Ammon's horn (tissue), 1 donor: ENCODE data around the gene PRR20G.
"Not testable (repeated sequence)": the region's sequence is repeated elsewhere in the genome, so short reads cannot be mapped to it uniquely, and the experiment has no call there.

ENCODE experiments used
- DNase-seq: peaks from one replicate; pipeline ENCODE4 v3.0.0-alpha.2; 2016; ENCODE audit warnings: low spot score

PRR20G gene

DNA sequence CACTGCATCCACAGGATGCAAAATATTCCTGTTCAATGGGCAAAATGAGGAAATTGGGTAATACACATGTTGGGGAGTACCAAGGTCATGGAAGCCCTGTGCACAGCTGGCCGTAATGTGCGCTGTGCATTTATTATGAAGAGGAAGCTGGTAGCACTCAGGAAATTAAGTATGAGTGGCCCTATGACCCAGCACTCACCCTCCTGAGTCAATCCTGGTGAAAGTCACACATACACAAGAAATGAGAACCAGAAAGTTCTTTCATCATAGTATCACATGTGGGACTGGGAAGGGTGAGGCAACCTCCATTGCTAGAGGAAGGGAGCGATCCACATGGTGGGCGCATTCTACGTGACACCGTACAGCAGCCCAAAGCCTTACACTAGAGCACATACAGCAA, 11.4 kb upstream of the PRR20G start:
- peak; percentile 21 for DNase-seq

- DNase-seq = no peak
Observed at GRCh38 chr3:127296959-127297358, 9.1 kb upstream of the PRR20G start.

- DNase-seq = no peak
Observed at GRCh38 chr3:127296166-127296565, 8.3 kb upstream of the PRR20G start.

DNA sequence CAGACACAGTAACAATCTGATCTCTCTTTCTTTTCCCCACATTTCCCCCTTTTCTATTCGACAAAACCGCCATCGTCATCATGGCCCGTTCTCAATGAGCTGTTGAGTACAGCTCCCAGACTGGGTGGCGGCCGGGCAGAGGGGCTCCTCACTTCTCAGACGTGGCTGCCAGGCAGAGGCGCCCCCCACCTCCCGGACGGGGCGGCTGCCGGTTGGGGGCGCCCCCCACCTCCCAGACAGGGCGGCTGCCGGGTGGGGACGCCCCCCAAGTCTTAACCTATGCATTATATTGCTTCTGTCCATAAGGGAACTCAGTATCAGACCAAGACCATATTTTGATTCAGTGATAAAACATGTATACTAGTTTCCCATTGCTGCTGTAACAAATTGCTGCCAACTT, 5.8 kb upstream of the PRR20G start:
- DNase-seq = not testable (repeated sequence)

- DNase-seq = no peak
Observed at GRCh38 chr3:127291611-127292010, 3.8 kb upstream of the PRR20G start.

DNA sequence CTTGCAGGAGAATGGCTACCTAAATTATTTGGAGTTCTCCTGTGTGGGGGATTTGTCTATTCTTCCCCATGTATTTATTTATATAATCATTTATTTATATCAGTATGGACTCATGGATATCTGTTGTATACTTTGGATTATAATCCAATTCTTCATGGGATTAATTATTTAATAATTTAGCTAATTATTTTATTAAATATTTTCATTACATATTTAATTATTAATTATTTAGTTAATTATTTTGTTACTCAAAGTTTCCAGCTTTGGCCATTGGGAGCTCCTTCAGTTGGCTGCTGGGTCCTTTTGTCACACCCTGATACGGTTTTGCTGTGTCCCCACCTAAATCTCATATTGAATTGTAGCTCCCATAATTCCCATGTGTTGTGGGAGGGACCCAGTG, 3.3 kb upstream of the PRR20G start:
- no peak for DNase-seq

DNA sequence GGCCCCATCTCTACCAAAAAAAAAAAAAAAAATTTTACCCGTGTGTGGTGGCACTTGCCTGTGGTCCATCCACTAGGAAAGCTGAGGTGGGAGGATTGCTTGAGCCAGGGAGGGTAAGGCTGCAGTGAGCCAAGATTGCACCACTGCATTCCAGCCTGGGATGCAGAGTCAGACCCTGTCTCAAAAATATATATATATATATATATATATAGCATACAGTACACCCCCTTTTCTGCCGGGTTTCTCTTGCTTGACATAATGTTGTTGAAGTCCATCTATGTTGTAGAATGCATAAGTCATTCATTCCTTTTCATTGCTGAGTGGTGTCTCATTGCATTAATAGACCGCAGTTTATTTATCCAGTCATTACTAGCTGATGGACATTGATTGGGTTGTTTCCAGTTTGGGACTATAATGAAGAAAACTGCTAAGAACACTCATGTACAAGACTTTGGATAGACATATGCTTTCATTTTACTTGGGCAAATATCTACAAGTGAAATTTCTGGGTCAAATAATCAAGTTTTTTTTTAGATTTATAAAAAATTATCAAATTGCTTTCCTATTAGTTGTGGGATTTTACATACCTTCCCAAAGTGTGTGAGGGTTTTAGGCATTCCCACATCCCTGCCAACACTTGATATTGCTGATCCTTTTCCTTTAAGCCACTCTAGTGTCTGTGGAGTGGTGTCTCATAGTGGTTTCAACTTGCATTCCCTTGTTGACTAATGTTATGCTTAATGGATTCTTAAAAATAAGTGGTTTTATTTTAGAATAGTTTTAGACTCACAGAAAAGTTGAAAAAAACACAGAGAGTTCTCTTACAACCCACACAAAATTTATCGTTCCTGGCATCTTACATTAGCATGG, 2.1 kb upstream of the PRR20G start:
- no peak for DNase-seq

GRCh38 chr3:127288921-127289705, 1.3 kb upstream of the PRR20G start:
- DNase-seq = no peak

DNA sequence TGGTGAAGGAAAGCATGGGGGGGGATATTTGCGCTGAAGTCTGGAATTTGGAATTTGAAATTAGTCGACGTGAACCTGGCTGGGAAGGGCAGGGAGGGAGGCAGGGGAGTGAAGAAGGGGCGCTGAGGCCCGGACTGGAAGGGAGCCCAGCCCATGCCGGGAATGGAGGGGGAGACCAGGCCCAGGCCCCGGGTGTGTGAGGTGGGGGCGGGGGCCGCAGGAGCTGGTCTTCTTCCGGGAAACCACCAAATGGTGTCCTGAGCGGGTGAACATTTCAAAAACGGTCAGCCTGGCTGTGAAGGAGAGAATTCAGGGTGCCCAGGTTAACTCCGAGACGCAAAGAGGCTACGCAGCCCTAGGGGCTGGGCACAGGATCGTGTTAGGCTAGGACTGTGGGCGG, 497 bp upstream of the PRR20G start:
- no peak for DNase-seq

- DNase-seq = no peak
Observed at GRCh38 chr3:127286571-127287140, 1.2 kb downstream of the PRR20G start.

- no peak for DNase-seq
Observed at GRCh38 chr3:127284258-127284657, 3.6 kb downstream of the PRR20G start.

- no peak for DNase-seq
Observed at GRCh38 chr3:127277561-127277960, 10.3 kb downstream of the PRR20G start.

DNA sequence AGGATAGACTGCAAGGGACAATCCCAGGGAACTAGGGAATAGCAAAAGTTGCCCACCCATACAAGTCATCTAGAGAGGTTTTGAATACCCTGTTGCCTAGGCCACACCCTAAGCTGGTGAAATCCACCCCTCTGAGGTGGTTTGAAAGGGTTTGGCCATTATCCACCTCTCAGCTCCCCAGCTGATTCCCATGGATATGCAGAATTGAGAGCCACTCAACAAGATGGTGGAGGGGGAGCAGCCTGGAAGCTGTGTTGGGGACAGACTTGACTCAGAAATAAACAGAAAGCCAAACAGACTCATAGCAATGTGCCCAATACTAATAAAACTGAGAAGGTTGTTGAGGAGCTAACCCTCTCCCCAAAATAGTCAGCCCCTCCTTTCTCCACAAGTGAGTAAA, 10.9 kb downstream of the PRR20G start:
- no peak for DNase-seq

DNA sequence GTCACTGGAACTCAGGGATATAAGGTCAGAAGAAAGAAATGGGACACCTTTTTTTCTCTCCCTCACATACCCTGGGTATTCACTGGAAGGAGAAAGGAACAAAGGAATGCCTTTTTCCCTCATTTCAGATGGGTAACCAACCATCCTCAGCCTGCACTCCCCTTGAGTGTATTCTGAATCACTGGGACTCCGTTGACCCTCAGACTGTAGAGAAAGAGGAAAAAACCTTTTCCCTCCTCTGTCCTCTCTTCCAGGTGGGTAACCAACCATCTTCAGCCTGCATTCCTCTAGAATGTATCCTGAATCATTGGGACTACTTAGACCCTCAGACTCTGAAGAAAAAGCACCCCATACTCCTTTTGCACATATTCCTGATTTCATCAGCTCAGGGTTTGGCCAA, 11.4 kb downstream of the PRR20G start:
- DNase-seq = no peak

DNA sequence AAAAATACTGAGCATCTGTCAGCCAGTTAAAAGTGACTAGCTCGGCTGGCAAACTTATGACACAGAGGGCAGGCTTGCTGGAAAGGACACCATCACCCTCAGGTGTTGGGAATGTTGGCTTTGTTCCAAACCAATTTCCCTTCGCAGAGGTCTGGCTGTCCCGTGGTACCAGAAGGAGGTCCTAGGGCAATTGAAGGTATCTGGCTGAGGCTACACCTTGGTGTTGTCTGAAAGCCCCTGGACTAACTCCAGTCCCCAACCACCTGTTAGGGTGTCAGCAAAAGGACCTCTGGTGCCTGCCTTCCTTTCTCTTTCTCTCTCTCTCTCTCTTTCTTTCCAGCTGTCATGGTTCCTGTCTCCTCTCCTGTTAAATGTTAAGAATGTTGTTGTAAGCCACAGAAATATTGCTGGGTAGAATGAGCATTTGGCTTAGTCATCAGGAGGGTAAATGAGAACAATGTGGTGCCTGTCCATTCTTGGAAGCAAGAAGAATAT, 12.5 kb downstream of the PRR20G start:
- DNase-seq = no peak

DNA sequence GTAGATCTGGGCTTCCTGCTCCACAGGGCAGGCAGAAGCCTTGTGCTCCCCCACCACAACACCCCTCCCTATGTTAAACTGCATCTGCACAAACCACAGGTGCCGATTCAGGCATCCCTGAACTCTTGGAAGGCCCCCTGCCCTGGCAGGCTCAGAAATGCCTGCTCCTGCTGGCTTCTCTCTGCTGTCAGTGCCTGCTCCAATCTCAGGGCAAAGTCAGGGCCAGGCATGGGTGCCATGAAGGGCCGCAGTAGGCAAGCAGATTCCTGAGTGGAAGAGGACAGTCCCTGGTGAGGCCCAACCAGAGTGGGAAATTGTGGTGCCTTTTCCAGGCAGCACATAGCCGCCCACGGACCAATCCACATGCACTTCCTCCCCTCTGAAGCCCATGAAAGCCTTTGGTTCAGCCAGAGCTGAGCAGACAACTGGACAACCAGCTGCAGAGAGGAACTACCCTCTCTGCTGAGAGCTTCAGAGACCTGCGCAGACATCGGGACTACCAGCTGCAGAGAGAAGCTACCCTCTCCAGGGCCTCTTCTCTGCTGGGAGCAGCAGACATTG, 13.6 kb downstream of the PRR20G start:
- no peak for DNase-seq

- DNase-seq = no peak
Observed at GRCh38 chr3:127273206-127273605, 14.6 kb downstream of the PRR20G start.

DNA sequence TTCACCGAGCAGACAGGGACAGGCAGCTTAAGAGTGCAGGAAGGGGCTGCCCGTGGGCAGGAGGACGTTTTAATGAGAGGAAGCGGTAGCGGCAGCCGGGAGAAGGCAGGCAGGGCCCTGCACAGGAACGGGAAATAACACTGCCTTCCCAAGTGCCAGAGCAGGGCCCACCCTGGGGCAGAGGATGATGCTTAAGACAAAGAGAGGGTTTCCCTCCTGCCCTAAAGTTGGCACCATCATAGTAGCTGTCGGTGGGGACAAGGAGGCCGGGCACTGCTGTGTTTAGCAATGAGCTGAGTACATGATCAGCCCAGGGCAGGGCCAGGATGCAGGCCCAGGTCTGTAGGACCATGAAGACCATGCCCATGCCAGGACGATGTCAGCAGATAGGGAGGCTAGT, 21.7 kb downstream of the PRR20G start:
- DNase-seq = no peak

- no peak for DNase-seq
Observed at GRCh38 chr3:127265581-127265981, 22.3 kb downstream of the PRR20G start.

GRCh38 chr3:127264794-127265514, 22.9 kb downstream of the PRR20G start:
- no peak for DNase-seq

GRCh38 chr3:127264292-127264691, 23.6 kb downstream of the PRR20G start:
- DNase-seq = no peak
